K562 (cell line): ENCODE results near the gene KIN. TPM values are rescaled to one million over a fixed set of nuclear protein-coding genes. Genes with fewer than 3 reads are reported as not detected.

Experiments used
- BDP1 ChIP-seq: IDR thresholded peaks from 3 replicates; pipeline ENCODE4 v1.6.1; 2011; ENCODE audit not compliant: insufficient read length, insufficient read depth
- C11orf30 ChIP-seq: fragments of 450-650 bp; IDR thresholded peaks from 2 replicates; pipeline ENCODE4 v1.6.1; 2016; ENCODE audit warnings: low read depth, mild to moderate bottlenecking
- CBFA2T2 ChIP-seq: fragments of 450-650 bp; conservative IDR thresholded peaks from 2 replicates; pipeline ENCODE4 v1.6.1; 2017; ENCODE audit warnings: mild to moderate bottlenecking
- CREB5 ChIP-seq: fragments of 250-450 bp; sonication (Bioruptor Pico); IDR thresholded peaks from 2 replicates; pipeline ENCODE4 v1.5.0; 2020; ENCODE audit warnings: mild to moderate bottlenecking
- DACH1 ChIP-seq: fragments of 450-650 bp; IDR thresholded peaks from 2 replicates; pipeline ENCODE4 v1.6.1; 2018; ENCODE audit not compliant: partially characterized antibody
- DMBX1 ChIP-seq: fragments of 250-450 bp; sonication (Bioruptor Pico); IDR thresholded peaks from 2 replicates; pipeline ENCODE4 v1.8.0; 2022; ENCODE audit warnings: inconsistent platforms, mild to moderate bottlenecking, moderate library complexity, borderline replicate concordance
- FOS ChIP-seq: IDR thresholded peaks from 3 replicates; pipeline ENCODE4 v1.6.1; 2011; ENCODE audit not compliant: insufficient read length; ENCODE audit errors: extremely low read depth
- KLF13 ChIP-seq: fragments of 450-650 bp; IDR thresholded peaks from 2 replicates; pipeline ENCODE4 v1.6.1; 2016; ENCODE audit warnings: missing genetic modification characterization, low read depth, mild to moderate bottlenecking, missing compliant biosample characterization, moderate library complexity, borderline replicate concordance
- LCOR ChIP-seq: sonication (generic); formaldehyde crosslinking; IDR thresholded peaks from 2 replicates; pipeline ENCODE4 v1.8.0; 2022; ENCODE audit warnings: mild to moderate bottlenecking, missing genetic modification reagents
- MCM7 ChIP-seq, 2 experiments: fragments of 450-650 bp; IDR thresholded peaks; 2 replicates each; pipeline ENCODE4 v1.6.1; 2016 to 2018
- NEUROD1 ChIP-seq: fragments of 150-350 bp; IDR thresholded peaks from 2 replicates; pipeline ENCODE4 v1.6.1; 2014; ENCODE audit warnings: borderline replicate concordance, low read length, low read depth; ENCODE audit not compliant: partially characterized antibody
- RBFOX2 ChIP-seq: fragments of 200-400 bp; formaldehyde crosslinking; IDR thresholded peaks from 2 replicates; pipeline ENCODE4 v1.6.1; 2017; ENCODE audit warnings: low read depth, mild to moderate bottlenecking, low read length, moderate library complexity
- RUNX1 ChIP-seq: sonication (generic); IDR thresholded peaks from 2 replicates; pipeline ENCODE4 v1.6.1; 2016; ENCODE audit warnings: antibody characterized with exemption, low read depth
- TAF9B ChIP-seq: fragments of 450-650 bp; IDR thresholded peaks from 2 replicates; pipeline ENCODE4 v1.6.1; 2018; ENCODE audit warnings: mild to moderate bottlenecking; ENCODE audit not compliant: partially characterized antibody
- XRCC4 ChIP-seq: IDR thresholded peaks from one replicate; pipeline ENCODE4 v1.6.1; 2011; ENCODE audit not compliant: insufficient read depth, insufficient read length; ENCODE audit errors: extremely low read depth
- XRCC5 ChIP-seq: fragments of 200-400 bp; formaldehyde crosslinking; IDR thresholded peaks from 2 replicates; pipeline ENCODE4 v1.6.1; 2017; ENCODE audit warnings: low read depth, mild to moderate bottlenecking, low read length
- ZNF79 ChIP-seq: fragments of 250-450 bp; sonication (Bioruptor Pico); IDR thresholded peaks from 2 replicates; pipeline ENCODE4 v1.4.0; 2020; ENCODE audit warnings: low read depth, mild to moderate bottlenecking, moderate library complexity
- polyA plus RNA-seq, 8 experiments: library from polyadenylated mRNA; depleted of rRNA in 4 of 8; stranded (reverse) in 5 of 8; unstranded in 3 of 8; fragments of >200 nt; fragmentation: Nextera tagmentation in 2 of 8; fragmentation: Illumina TruSeq in 1 of 8; extraction: Ambion mirVana in 2 of 8; extraction: Trizol in 1 of 8; gene quantifications; 2 replicates each; pipeline versions ENCODE4 v1.2.1 to v1.2.3, GENCODE V29; 2011 to 2014; ENCODE audit warnings: inconsistent platforms in 1 of 8, missing spikeins in 1 of 8
- total RNA-seq, 7 experiments: library from RNA; depleted of rRNA in 6 of 7; stranded (reverse); fragments of >200 nt in 6 of 7; fragmentation: Illumina TruSeq in 2 of 7; extraction: Trizol in 2 of 7; gene quantifications; 2 replicates each; pipeline versions ENCODE4 v1.2.1 to v1.2.3, GENCODE V29; 2011 to 2021; ENCODE audit warnings: low replicate concordance in 1 of 7
- TF ChIP-seq, protein P1 (sequence below): fragments of 250-450 bp; sonication (Bioruptor Pico); IDR thresholded peaks from 2 replicates; pipeline ENCODE4 v1.8.0; 2021; ENCODE audit warnings: mild to moderate bottlenecking, moderate library complexity
- TF ChIP-seq, protein P2 (sequence below): fragments of 150-350 bp; IDR thresholded peaks from 2 replicates; pipeline ENCODE4 v1.6.1; 2014; ENCODE audit warnings: low read depth, mild to moderate bottlenecking, low read length, borderline replicate concordance
- TF ChIP-seq, protein P3 (sequence below): fragments of 250-450 bp; sonication (Bioruptor Pico); IDR thresholded peaks from 2 replicates; pipeline ENCODE4 v1.8.0; 2021; ENCODE audit warnings: moderate library complexity, mild to moderate bottlenecking, inconsistent platforms

Gene KIN
- total and polyA plus RNA-seq, 9 of the 15 experiments (the other 6 are each of a cell fraction or from before 2014, with no cell fraction given), result 11.7 to 35.6 (median 16.0) TPM

DNA sequence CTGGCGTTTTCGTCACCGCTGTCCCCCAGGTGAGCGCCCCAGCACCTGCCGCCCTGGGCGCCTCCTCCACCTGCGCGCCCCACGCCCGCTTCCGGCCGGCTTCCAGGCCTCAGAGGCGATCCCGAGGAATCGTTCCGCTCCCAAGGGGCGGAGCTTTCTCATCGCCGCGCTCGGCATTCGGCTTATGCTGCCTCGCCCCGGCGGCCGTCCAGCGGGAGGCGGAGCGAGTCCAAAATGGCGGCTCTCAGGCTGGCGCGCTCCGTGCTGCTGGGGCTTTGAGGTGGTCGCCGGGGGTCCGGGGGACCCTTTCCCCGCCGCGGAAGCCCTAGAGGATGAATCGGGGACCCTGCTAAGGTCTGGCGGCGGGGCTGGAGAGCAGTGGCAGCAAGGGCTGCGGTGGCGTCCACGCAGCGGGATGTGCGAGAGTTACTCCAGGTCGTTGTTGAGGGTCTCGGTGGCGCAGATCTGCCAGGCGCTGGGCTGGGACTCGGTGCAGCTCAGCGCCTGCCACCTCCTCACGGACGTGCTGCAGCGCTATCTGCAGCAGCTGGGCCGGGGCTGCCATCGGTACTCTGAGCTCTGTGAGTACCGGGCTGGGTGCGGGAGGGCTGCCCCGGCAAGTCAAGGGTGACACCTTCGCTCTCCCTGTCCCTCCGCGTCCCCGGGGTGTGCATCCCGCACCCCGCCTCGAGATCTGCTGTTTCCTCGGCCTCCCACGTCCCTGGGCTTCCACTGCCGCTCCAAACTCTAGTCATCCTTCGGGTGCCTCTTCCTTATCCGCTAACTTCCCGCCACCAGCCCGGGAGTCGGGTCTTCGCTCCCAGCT, 30.7 kb upstream of the KIN start, which contains the start of gene TAF3 (continued):
- TF ChIP-seq NEUROD1 (peak; percentile 64), XRCC5 (peak; percentile 99), RBFOX2 (peak; percentile 98), TAF9B (peak; percentile 94), BDP1 (no peak), DACH1 (peak; percentile 67), RUNX1 (0 out of 2 replicates have a peak, but pooled peaks have one; percentile 39), LCOR (no peak; the same call in 1 of the 2 replicates), C11orf30 (peak; percentile 91), CREB5 (CRISPR knock-in tag) (no peak), MCM7 (IDR thresholded peaks at IDR 0.05) (no peak), XRCC4 (no peak), KLF13 (tag) (0 out of 2 replicates have a peak, but pooled peaks have one; percentile 17), DMBX1 (CRISPR knock-in tag) (no peak), FOS (no peak), CBFA2T2 (no peak; the same call in 1 of the 2 replicates), ZNF79 (CRISPR knock-in tag) (no peak)
- TF ChIP-seq, protein P1, sequence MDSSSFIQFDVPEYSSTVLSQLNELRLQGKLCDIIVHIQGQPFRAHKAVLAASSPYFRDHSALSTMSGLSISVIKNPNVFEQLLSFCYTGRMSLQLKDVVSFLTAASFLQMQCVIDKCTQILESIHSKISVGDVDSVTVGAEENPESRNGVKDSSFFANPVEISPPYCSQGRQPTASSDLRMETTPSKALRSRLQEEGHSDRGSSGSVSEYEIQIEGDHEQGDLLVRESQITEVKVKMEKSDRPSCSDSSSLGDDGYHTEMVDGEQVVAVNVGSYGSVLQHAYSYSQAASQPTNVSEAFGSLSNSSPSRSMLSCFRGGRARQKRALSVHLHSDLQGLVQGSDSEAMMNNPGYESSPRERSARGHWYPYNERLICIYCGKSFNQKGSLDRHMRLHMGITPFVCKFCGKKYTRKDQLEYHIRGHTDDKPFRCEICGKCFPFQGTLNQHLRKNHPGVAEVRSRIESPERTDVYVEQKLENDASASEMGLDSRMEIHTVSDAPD, result no peak
- TF ChIP-seq, protein P2, sequence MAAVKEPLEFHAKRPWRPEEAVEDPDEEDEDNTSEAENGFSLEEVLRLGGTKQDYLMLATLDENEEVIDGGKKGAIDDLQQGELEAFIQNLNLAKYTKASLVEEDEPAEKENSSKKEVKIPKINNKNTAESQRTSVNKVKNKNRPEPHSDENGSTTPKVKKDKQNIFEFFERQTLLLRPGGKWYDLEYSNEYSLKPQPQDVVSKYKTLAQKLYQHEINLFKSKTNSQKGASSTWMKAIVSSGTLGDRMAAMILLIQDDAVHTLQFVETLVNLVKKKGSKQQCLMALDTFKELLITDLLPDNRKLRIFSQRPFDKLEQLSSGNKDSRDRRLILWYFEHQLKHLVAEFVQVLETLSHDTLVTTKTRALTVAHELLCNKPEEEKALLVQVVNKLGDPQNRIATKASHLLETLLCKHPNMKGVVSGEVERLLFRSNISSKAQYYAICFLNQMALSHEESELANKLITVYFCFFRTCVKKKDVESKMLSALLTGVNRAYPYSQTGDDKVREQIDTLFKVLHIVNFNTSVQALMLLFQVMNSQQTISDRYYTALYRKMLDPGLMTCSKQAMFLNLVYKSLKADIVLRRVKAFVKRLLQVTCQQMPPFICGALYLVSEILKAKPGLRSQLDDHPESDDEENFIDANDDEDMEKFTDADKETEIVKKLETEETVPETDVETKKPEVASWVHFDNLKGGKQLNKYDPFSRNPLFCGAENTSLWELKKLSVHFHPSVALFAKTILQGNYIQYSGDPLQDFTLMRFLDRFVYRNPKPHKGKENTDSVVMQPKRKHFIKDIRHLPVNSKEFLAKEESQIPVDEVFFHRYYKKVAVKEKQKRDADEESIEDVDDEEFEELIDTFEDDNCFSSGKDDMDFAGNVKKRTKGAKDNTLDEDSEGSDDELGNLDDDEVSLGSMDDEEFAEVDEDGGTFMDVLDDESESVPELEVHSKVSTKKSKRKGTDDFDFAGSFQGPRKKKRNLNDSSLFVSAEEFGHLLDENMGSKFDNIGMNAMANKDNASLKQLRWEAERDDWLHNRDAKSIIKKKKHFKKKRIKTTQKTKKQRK, result no peak
- TF ChIP-seq, protein P3, sequence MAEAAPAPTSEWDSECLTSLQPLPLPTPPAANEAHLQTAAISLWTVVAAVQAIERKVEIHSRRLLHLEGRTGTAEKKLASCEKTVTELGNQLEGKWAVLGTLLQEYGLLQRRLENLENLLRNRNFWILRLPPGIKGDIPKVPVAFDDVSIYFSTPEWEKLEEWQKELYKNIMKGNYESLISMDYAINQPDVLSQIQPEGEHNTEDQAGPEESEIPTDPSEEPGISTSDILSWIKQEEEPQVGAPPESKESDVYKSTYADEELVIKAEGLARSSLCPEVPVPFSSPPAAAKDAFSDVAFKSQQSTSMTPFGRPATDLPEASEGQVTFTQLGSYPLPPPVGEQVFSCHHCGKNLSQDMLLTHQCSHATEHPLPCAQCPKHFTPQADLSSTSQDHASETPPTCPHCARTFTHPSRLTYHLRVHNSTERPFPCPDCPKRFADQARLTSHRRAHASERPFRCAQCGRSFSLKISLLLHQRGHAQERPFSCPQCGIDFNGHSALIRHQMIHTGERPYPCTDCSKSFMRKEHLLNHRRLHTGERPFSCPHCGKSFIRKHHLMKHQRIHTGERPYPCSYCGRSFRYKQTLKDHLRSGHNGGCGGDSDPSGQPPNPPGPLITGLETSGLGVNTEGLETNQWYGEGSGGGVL (CRISPR knock-in tag), result no peak
